SK-MEL-5 (cell line): ENCODE results near the gene SHC4. TPM values are rescaled to one million over a fixed set of nuclear protein-coding genes. Genes with fewer than 3 reads are reported as not detected.

Experiments
- DNase-seq: peaks from one replicate; pipeline ENCODE4 v3.0.0-alpha.2; 2016; ENCODE audit warnings: low read depth, low spot score
- in situ Hi-C: cut with HindIII; loops from 2 replicates; pipeline ENCODE4 v1.10.0; 2016; ENCODE audit warnings: low sequenced_read_pairs, high pct_unique_total_duplicates, low pct_unique_long_range_greater_than_20kb
- total RNA-seq: library from RNA; depleted of rRNA; stranded (reverse); fragments of >200 nt; shearing (Covaris generic); gene quantifications from 2 replicates; pipeline ENCODE4 v1.2.3, GENCODE V29; 2014

The SHC4 gene
- total RNA-seq, 1 experiment from 2014 or later: 21.3 TPM

- in situ Hi-C loops: no loop called here
- DNase-seq: no peak
Measured at GRCh38 chr15:48905216-48905615, 58.5 kb downstream of the SHC4 start.

GRCh38 chr15:48904758-48905157 is 59.0 kb downstream of the SHC4 start:
- in situ Hi-C loops: no loop called here
- no peak for DNase-seq

GRCh38 chr15:48899793-48900192 is 63.9 kb downstream of the SHC4 start:
- in situ Hi-C loops: no loop called here

GRCh38 chr15:48898446-48898845 is 65.3 kb downstream of the SHC4 start:
- no peak for DNase-seq
- in situ Hi-C loops: no loop called here

More at GRCh38 chr15:48899793-48900192, 63.9 kb downstream of the SHC4 start:
- no peak for DNase-seq

- peak; percentile 63 for DNase-seq
- in situ Hi-C loops: no loop called here
Measured at GRCh38 chr15:48898032-48898431, 65.7 kb downstream of the SHC4 start.

- in situ Hi-C loops: no loop called here
- DNase-seq: peak; percentile 96
Measured at GRCh38 chr15:48896869-48897814, 66.6 kb downstream of the SHC4 start.

- in situ Hi-C loops: no loop called here
Measured at GRCh38 chr15:48893311-48893710, 70.4 kb downstream of the SHC4 start.

GRCh38 chr15:48891232-48891765 is 72.4 kb downstream of the SHC4 start:
- in situ Hi-C loops: no loop called here
- DNase-seq: peak; percentile 66

More at GRCh38 chr15:48893311-48893710, 70.4 kb downstream of the SHC4 start:
- no peak for DNase-seq

- DNase-seq: peak; percentile 33
- in situ Hi-C loops: no loop called here
Measured at GRCh38 chr15:48890375-48890972, 73.2 kb downstream of the SHC4 start.

- DNase-seq: no peak
- in situ Hi-C loops: no loop called here
Measured at GRCh38 chr15:48889925-48890324, 73.8 kb downstream of the SHC4 start.

- in situ Hi-C loops: no loop called here
- DNase-seq: no peak
Measured at GRCh38 chr15:48888836-48889235, 74.9 kb downstream of the SHC4 start.

GRCh38 chr15:48888191-48888590 is 75.5 kb downstream of the SHC4 start:
- DNase-seq: no peak
- in situ Hi-C loops: no loop called here

- no peak for DNase-seq
- in situ Hi-C loops: no loop called here
Measured at GRCh38 chr15:48887144-48887543, 76.6 kb downstream of the SHC4 start.

GRCh38 chr15:48883699-48884098 is 80.0 kb downstream of the SHC4 start:
- no peak for DNase-seq
- in situ Hi-C loops: no loop called here

GRCh38 chr15:48880070-48880634 is 83.6 kb downstream of the SHC4 start:
- no peak for DNase-seq
- in situ Hi-C loops: no loop called here

GRCh38 chr15:48877630-48878595 is 85.8 kb downstream of the SHC4 start, which contains the start of gene EID1:
Gene EID1 (plus strand): TSS chr15:48878134. CDS start chr15:48878177, 43 bp downstream.
- peak; percentile 92 for DNase-seq
- in situ Hi-C loops: loop anchor here (10.0 kb wide), 1 partner anchor 67 kb away; no protein-coding TSS in a partner anchor

GRCh38 chr15:48876057-48876456 is 87.7 kb downstream of the SHC4 start:
- in situ Hi-C loops: loop anchor here (10.0 kb wide), 1 partner anchor 69 kb away; no protein-coding TSS in a partner anchor

More at GRCh38 chr15:48876057-48876456, 87.7 kb downstream of the SHC4 start:
- no peak for DNase-seq
